ENCODE data around the gene ARHGAP8. TPM values are rescaled to one million over a fixed set of nuclear protein-coding genes. Genes with fewer than 3 reads are reported as not detected.

ARHGAP8 gene
- total and polyA plus RNA-seq, 2 experiments from 2014 or later = 62.8 to 64.9 TPM

DNA sequence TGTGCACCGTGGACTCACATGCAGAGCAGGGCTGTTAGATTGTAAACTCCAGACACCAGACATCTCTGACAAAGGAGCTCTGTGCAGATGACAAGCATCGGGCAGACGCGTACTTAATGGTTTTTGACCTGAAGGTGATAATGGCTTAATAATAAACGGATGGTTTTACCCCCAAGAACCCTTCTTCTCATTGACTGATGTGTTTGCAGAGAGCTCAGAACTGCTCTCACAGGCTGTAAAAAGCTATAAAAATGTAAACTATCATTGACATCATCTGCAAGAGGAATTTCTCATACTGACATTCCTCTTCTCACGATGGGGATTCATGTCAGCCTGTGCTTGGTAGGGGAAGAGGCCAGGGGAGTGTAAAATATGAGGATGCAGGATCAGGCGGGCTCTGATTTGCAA, 8.6 kb upstream of the ARHGAP8 start:
- H3K36me3 Mint-ChIP-seq (ENCODE audit: low read depth) = no peaks in the 10 kb centered on the region
- peaks cover 4% of the 10 kb centered on the region; the same call in 1 of the 2 replicates for H3K9me2 ChIP-seq (ENCODE audit: insufficient read depth)
- ATAC-seq (no peak), DNase-seq (ENCODE audit: low spot score) (no peak)
- H3K4me2 ChIP-seq = no peak overlapping the region
- H3K27me3 ChIP-seq (ENCODE audit: insufficient read depth) = no peaks in the 10 kb centered on the region
- no peak overlapping the region for H2AFZ ChIP-seq
- H3K27me3 Mint-ChIP-seq (ENCODE audit: insufficient read depth, low read depth, poor library complexity) = peaks cover 13% of the 10 kb centered on the region
- H3K4me3 ChIP-seq = no peak overlapping the region
- no peak overlapping the region for H3K27ac Mint-ChIP-seq
- H3K4me3 Mint-ChIP-seq = no peak overlapping the region
- no peaks in the 10 kb centered on the region for H3K9me3 Mint-ChIP-seq
- no peaks in the 10 kb centered on the region for H3K79me2 ChIP-seq (replicated peaks; ENCODE audit: insufficient read depth)
- peaks cover 17% of the 10 kb centered on the region for H3K4me1 Mint-ChIP-seq
- TF ChIP-seq CTCF (conservative IDR thresholded peaks at IDR 0.05; ENCODE audit: low read depth in 2 of 2) (no peak), STAT1 (IDR thresholded peaks at IDR 0.05; ENCODE audit: unreplicated experiment) (no peak), NANOG (IDR thresholded peaks at IDR 0.05; ENCODE audit: borderline replicate concordance) (no peak), ZNF462 (CRISPR knock-in tag; IDR thresholded peaks at IDR 0.05) (no peak), EZH2phosphoT487 (IDR thresholded peaks at IDR 0.05; ENCODE audit: unreplicated experiment) (no peak), ZNF114 (CRISPR knock-in tag; IDR thresholded peaks at IDR 0.05) (no peak), POLR2AphosphoS5 (IDR thresholded peaks at IDR 0.05; ENCODE audit: low read depth) (no peak), ETS1 (IDR thresholded peaks at IDR 0.05) (no peak), JUNB (IDR thresholded peaks at IDR 0.05; ENCODE audit: unreplicated experiment) (no peak), EZH2 (IDR thresholded peaks at IDR 0.05; ENCODE audit: low read depth, unreplicated experiment) (no peak), ZNF331 (CRISPR knock-in tag; IDR thresholded peaks at IDR 0.05; ENCODE audit: low read depth) (no peak), CREB1 (CRISPR knock-in tag; IDR thresholded peaks at IDR 0.05; ENCODE audit: low read depth) (no peak)
- TF ChIP-seq, protein P1, sequence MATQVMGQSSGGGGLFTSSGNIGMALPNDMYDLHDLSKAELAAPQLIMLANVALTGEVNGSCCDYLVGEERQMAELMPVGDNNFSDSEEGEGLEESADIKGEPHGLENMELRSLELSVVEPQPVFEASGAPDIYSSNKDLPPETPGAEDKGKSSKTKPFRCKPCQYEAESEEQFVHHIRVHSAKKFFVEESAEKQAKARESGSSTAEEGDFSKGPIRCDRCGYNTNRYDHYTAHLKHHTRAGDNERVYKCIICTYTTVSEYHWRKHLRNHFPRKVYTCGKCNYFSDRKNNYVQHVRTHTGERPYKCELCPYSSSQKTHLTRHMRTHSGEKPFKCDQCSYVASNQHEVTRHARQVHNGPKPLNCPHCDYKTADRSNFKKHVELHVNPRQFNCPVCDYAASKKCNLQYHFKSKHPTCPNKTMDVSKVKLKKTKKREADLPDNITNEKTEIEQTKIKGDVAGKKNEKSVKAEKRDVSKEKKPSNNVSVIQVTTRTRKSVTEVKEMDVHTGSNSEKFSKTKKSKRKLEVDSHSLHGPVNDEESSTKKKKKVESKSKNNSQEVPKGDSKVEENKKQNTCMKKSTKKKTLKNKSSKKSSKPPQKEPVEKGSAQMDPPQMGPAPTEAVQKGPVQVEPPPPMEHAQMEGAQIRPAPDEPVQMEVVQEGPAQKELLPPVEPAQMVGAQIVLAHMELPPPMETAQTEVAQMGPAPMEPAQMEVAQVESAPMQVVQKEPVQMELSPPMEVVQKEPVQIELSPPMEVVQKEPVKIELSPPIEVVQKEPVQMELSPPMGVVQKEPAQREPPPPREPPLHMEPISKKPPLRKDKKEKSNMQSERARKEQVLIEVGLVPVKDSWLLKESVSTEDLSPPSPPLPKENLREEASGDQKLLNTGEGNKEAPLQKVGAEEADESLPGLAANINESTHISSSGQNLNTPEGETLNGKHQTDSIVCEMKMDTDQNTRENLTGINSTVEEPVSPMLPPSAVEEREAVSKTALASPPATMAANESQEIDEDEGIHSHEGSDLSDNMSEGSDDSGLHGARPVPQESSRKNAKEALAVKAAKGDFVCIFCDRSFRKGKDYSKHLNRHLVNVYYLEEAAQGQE (IDR thresholded peaks at IDR 0.05; ENCODE audit: unreplicated experiment) = no peak
- H3F3A ChIP-seq (replicated peaks; ENCODE audit: low read depth) = no peaks in the 10 kb centered on the region
- H3K36me3 ChIP-seq (ENCODE audit: insufficient read depth) = no peaks in the 10 kb centered on the region
- no peaks in the 10 kb centered on the region for H4K20me1 ChIP-seq (replicated peaks; ENCODE audit: insufficient read depth)
- H3K4me1 ChIP-seq (ENCODE audit: insufficient read depth) = peaks cover 20% of the 10 kb centered on the region
- no peak overlapping the region for H3K27ac ChIP-seq (ENCODE audit: low read depth)
